ENCODE measurements around the gene KDELR1.

GRCh38 chr19:48433337-48433736 is 42.0 kb upstream of the KDELR1 start:
- TF ChIP-seq CTCF (IDR thresholded peaks at IDR 0.05; ENCODE audit: low read length), result no peak
- TF ChIP-seq EZH2 (IDR thresholded peaks at IDR 0.05; ENCODE audit: borderline replicate concordance, low read length), result no peak
